ENCODE data around the gene C1orf174.

The C1orf174 gene

DNA sequence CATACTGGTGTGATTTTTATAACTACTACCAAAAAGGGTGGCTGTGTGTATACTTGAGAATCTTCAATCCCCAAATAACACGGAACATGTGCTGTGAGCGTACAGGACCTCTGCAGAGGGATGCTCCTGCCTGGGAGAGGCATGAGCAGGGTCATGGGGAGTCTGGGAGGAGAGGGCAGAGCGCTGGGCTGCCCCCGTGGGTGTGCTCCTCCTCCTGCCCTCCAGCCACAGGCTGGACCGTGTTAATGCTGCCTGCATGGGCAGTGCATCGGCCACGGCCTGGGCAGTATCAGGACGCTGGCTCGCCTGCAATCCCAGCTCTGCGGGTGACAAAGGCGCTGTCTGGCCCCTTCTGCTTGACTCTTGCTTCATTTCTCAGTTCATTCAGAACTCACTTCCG, 49.2 kb downstream of the C1orf174 start:
- no peaks in the 10 kb centered on the region for H3K27me3 ChIP-seq
- H3K9ac ChIP-seq: no peak overlapping the region
- H3K27ac ChIP-seq: no peak overlapping the region
- no peak for TF ChIP-seq Cebpa-rat (IDR thresholded peaks at IDR 0.05)
- no peak overlapping the region for H3K4me3 ChIP-seq
- H3K36me3 ChIP-seq: peaks cover 67% of the 10 kb centered on the region
- H3K4me2 ChIP-seq: no peak overlapping the region
- H3K4me1 ChIP-seq: peaks cover 9% of the 10 kb centered on the region
- H3K9me3 ChIP-seq: no peaks in the 10 kb centered on the region
- peaks cover 42% of the 10 kb centered on the region for H4K20me1 ChIP-seq

DNA sequence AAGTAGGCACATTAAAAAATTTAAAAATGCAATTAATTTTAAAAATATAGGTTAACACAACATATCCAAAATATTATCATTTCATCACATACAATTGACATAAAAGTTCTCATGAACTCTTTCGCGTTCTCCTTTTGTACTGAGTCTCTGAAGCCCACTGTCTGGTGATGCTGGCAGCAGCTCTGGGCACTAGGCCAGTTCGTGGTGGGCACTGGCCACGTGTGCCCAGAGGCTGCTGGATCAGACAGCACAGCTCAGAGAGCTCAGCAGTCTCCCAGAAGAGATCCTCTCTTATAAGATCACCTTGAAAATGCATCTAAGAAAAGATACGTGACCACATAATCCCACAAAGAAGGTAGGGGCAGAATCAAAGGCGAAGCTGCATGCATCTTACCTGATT, 53.0 kb downstream of the C1orf174 start:
- H3K36me3 ChIP-seq: peaks cover 84% of the 10 kb centered on the region

DNA sequence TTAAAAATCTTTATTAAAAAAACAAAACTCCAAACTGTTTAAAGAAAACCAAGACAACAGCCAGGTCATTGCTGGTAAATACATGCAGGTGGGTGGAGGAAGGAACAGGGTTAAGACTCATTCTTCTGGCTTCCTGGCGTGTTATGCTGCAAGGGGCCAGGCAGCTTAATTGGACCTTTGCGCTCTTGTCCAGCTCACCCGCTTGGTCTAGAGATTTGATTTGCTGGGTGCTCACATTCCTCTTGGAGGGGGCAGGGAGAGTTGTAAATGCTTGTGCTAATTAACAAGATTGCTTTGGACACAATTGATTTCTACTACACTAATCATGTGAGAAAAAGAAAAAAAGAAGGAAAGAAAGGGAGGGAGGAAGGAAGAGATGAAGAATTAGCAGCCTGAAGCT, 53.5 kb downstream of the C1orf174 start:
- Histone ChIP-seq H4K20me1 (peaks cover 3% of the 10 kb centered on the region; the same call in 1 of the 2 replicates), H3K27ac (no peak overlapping the region), H3K36me3 (peaks cover 82% of the 10 kb centered on the region), H3K4me2 (no peak overlapping the region), H3K4me3 (no peak overlapping the region), H3K9me3 (no peaks in the 10 kb centered on the region), H3K9ac (no peak overlapping the region), H3K4me1 (peaks cover 2% of the 10 kb centered on the region), H3K27me3 (no peaks in the 10 kb centered on the region)
- TF ChIP-seq Cebpa-rat (IDR thresholded peaks at IDR 0.05): no peak

More for the DNA sequence above, 53.0 kb downstream of the C1orf174 start:
- H3K27ac ChIP-seq: no peak overlapping the region
- no peaks in the 10 kb centered on the region for H3K27me3 ChIP-seq
- peaks cover 8% of the 10 kb centered on the region; the same call in 1 of the 2 replicates for H4K20me1 ChIP-seq
- H3K9ac ChIP-seq: no peak overlapping the region
- H3K4me2 ChIP-seq: no peak overlapping the region
- no peaks in the 10 kb centered on the region for H3K9me3 ChIP-seq
- no peaks in the 10 kb centered on the region for H3K4me1 ChIP-seq
- TF ChIP-seq Cebpa-rat (IDR thresholded peaks at IDR 0.05): no peak
- no peak overlapping the region for H3K4me3 ChIP-seq

DNA sequence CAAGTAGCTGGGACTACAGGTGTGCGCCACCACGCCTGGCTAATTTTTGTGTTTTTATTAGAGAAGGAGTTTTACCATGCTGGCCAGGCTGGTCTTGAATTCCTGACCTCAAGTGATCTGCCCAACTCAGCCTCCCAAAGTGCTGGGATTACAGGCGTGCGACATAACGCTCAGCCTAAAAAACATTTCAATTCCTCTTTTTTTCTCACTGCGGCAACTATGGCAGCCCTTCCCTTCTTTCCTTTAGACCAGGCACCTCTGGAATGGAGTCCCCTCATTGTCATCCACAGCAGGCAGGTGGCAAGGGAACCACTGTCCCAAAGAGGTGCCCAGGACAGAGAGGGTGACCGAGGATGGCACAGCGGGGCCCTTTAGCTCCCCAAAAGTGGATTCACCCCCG, 57.2 kb downstream of the C1orf174 start:
- Histone ChIP-seq H4K20me1 (no peaks in the 10 kb centered on the region), H3K4me1 (peaks cover 31% of the 10 kb centered on the region), H3K4me3 (no peak overlapping the region), H3K27ac (no peak overlapping the region), H3K36me3 (peaks cover 63% of the 10 kb centered on the region), H3K4me2 (no peak overlapping the region), H3K9ac (no peak overlapping the region), H3K9me3 (peaks cover 8% of the 10 kb centered on the region), H3K27me3 (no peaks in the 10 kb centered on the region)
- TF ChIP-seq Cebpa-rat (IDR thresholded peaks at IDR 0.05): no peak

DNA sequence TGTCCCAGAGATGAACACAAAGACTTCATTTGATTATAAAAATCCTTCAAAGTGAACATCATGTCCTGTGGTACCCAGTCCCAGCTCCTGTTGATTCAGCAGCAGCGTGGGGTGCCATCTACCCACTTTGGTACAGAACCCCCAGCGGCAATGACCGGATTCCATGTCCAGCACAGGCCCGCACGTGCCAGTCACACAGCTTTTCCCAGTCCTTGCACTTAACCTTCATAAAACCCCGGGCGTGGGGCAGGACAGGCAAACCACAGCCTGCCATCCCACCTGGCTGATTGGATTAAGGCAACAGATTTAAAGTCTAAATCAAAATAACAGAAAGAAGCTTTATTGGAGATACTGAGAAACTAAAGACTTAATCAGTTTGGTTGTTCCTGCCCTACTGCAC, 58.6 kb downstream of the C1orf174 start:
- Histone ChIP-seq H3K4me2 (peak overlapping the region; percentile 52), H4K20me1 (no peaks in the 10 kb centered on the region), H3K4me3 (no peak overlapping the region), H3K4me1 (peaks cover 31% of the 10 kb centered on the region), H3K27ac (no peak overlapping the region), H3K36me3 (peaks cover 63% of the 10 kb centered on the region), H3K9me3 (peaks cover 20% of the 10 kb centered on the region), H3K9ac (no peak overlapping the region), H3K27me3 (no peaks in the 10 kb centered on the region)
- no peak for TF ChIP-seq Cebpa-rat (IDR thresholded peaks at IDR 0.05)
